ENCODE results near the gene FMO5. TPM values are rescaled to one million over a fixed set of nuclear protein-coding genes. Genes with fewer than 3 reads are reported as not detected.
"Not testable (repeated sequence)": the region's sequence is repeated elsewhere in the genome, so short reads cannot be mapped to it uniquely, and the experiment has no call there.

FMO5 gene
- total and polyA plus RNA-seq, 10 donors, result 2.8 to 13.4 (median 5.1) TPM

DNA sequence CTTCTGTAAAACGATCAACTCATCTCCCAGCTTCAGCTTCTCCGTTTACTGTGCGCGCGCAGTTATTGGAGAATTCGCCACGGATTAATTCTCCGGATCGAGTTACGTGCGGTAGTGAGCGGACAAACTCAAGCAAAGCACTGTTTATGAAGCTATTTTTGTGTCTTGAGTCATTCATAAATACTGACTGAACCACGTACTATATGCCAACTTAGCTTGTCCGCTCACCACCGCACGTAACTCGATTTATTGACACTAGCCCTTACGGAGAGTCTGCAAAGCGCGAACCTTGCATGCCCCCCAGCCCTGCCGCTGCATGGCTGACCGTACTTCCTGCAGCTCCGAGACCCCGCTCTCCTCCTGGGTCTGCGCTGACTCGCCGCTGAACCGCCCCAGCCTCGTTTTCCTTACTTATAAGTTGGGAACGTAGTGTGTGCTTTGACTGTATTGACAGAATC lies 18.1 kb upstream of the FMO5 start:
- WGBS, 5 donors, result 0 to 2% (median 0%) methylated on average over 30 of the region's 30 CpGs
- DNase-seq, result peak; percentile 84
- Histone ChIP-seq H3K36me3 (no peaks in the 10 kb centered on the region), H3K4me3 (peak overlapping the region; percentile 81 to 100 (median 99)), H3K27ac (peak overlapping the region; percentile 84 to 94 (median 90)), H3K4me1 (peaks cover 15 to 61% (median 49%) of the 10 kb centered on the region in 6 donors), H3K27me3 (replicated peaks in 1 of 7) (no peaks in the 10 kb centered on the region), H3K9me3 (no peaks in the 10 kb centered on the region)
- intact Hi-C loops (cut with DNase I; ENCODE audit: low total_unique reads), result loop anchor here (5.0 kb wide), 1 partner anchor 71 kb away; the partner anchor contains the start of gene PRKAB2
- TF ChIP-seq POLR2AphosphoS5 (IDR thresholded peaks at IDR 0.05) (no peak), POLR2A (IDR thresholded peaks at IDR 0.05) (no peak)
- TF ChIP-seq, protein P1, sequence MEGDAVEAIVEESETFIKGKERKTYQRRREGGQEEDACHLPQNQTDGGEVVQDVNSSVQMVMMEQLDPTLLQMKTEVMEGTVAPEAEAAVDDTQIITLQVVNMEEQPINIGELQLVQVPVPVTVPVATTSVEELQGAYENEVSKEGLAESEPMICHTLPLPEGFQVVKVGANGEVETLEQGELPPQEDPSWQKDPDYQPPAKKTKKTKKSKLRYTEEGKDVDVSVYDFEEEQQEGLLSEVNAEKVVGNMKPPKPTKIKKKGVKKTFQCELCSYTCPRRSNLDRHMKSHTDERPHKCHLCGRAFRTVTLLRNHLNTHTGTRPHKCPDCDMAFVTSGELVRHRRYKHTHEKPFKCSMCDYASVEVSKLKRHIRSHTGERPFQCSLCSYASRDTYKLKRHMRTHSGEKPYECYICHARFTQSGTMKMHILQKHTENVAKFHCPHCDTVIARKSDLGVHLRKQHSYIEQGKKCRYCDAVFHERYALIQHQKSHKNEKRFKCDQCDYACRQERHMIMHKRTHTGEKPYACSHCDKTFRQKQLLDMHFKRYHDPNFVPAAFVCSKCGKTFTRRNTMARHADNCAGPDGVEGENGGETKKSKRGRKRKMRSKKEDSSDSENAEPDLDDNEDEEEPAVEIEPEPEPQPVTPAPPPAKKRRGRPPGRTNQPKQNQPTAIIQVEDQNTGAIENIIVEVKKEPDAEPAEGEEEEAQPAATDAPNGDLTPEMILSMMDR (IDR thresholded peaks at IDR 0.05 in 8 of 11, conservative IDR thresholded peaks at IDR 0.05 in 3 of 11), result no peak

DNA sequence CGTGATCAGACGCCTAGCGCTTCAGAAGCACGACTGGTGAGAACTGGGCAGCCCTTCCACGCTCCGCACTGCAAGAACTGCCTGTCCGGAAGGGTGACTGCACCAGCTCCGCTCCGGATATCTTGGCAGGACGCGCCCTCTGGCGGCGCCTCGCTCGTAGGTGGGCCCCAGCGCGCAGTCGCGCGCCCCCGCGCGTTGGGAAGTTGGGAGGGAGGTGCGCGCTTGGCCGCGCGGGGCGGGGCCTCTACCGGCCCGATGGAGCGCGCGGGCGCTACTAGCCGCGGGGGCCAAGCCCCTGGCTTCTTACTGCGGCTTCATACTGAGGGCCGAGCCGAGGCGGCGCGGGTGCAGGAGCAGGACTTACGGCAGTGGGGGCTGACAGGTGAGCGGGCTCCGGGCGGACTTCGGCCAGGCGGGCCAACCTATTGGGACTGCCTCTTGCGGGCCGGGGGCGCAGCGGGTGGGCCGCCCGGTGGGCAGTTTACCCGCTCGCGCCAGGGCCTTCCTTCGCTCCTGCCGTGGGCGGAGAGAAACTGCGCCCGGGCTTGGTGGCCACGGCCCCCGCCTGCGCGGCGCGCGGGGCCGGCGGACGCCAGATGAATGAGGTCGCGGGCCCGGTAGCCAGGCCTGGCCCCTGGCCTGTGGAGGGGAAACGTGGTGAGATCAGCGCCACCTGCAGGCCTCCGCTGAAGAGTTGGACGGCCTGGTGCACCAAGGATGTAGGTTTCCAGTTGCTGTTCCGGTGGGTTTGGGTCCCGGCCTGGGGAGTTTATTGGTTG lies 17.5 kb upstream of the FMO5 start, which contains the start of gene CHD1L:
Gene CHD1L (plus strand): TSS at position 236 of the 779 bp plus-strand sequence. CDS start 20 bp downstream, at position 256.
- intact Hi-C loops (cut with DNase I; ENCODE audit: low total_unique reads), result loop anchor here (5.0 kb wide), 1 partner anchor 70 kb away; the partner anchor contains the start of gene PRKAB2
- TF ChIP-seq POLR2AphosphoS5 (IDR thresholded peaks at IDR 0.05), result peak; percentile 89 to 92 (median 92)
- TF ChIP-seq, protein P1 (IDR thresholded peaks at IDR 0.05 in 8 of 11, conservative IDR thresholded peaks at IDR 0.05 in 3 of 11), result peak; percentile 88 to 98 (median 94)
- TF ChIP-seq POLR2A (IDR thresholded peaks at IDR 0.05), result peak in 1 of 3 donors; percentile 10
- 0 to 1% (median 0%) methylated on average over 26 to 82 of the region's 82 CpGs for WGBS, 5 donors
- Histone ChIP-seq H3K9me3 (no peaks in the 10 kb centered on the region), H3K4me3 (peak within 1 kb of the TSS; percentile 81 to 100 (median 99)), H3K27me3 (replicated peaks in 1 of 7) (no peaks in the 10 kb centered on the region), H3K36me3 (no peaks in the 10 kb centered on the region), H3K4me1 (peaks cover 15 to 55% (median 45%) of the 10 kb centered on the region in 6 donors), H3K27ac (peak within 1 kb of the TSS; percentile 84 to 94 (median 90))
- DNase-seq, result peak; percentile 99

DNA sequence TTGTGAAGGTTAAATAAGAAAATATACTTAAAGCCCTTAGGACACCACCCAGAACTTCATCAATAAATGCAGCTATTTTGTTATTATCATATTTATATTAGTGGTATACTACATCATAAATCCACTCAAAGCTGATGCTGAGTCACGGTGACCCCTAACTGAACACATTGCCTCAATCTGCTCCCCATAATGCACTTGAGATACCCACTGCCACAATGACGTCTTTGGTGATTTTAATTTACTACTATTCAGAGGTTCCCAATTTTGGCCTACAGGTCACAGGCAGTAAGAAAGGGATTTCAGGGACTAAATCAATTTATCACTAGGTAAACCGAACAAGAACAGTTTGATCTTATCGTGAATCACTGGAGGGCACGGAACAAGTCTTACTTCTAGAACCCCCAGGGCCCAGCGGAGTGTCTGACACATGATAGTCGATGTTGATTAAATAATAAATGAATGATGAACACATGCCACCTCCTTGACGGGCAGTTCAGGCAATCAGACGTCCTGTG lies 16.9 kb upstream of the FMO5 start:
- peak overlapping the region in 7 of 8 donors; percentile 81 to 100 (median 99) for H3K4me3 ChIP-seq
- H3K27ac ChIP-seq, result peak overlapping the region; percentile 84 to 94 (median 90)
- intact Hi-C loops (cut with DNase I; ENCODE audit: low total_unique reads), result loop anchor here (5.0 kb wide), 1 partner anchor 70 kb away; the partner anchor contains the start of gene PRKAB2
- peaks cover 0 to under 1% (median 0%) of the 10 kb centered on the region in 8 donors for H3K9me3 ChIP-seq
- peaks cover 9 to 49% (median 38%) of the 10 kb centered on the region in 6 donors for H3K4me1 ChIP-seq
- no peaks in the 10 kb centered on the region for H3K27me3 ChIP-seq (replicated peaks in 1 of 7)
- 14 to 30% (median 24%) methylated on average over 9 of the region's 9 CpGs for WGBS, 5 donors
- TF ChIP-seq POLR2AphosphoS5 (IDR thresholded peaks at IDR 0.05) (no peak), POLR2A (IDR thresholded peaks at IDR 0.05) (no peak)
- TF ChIP-seq, protein P1 (IDR thresholded peaks at IDR 0.05 in 8 of 11, conservative IDR thresholded peaks at IDR 0.05 in 3 of 11), result no peak
- H3K36me3 ChIP-seq, result no peaks in the 10 kb centered on the region
- DNase-seq, result no peak

DNA sequence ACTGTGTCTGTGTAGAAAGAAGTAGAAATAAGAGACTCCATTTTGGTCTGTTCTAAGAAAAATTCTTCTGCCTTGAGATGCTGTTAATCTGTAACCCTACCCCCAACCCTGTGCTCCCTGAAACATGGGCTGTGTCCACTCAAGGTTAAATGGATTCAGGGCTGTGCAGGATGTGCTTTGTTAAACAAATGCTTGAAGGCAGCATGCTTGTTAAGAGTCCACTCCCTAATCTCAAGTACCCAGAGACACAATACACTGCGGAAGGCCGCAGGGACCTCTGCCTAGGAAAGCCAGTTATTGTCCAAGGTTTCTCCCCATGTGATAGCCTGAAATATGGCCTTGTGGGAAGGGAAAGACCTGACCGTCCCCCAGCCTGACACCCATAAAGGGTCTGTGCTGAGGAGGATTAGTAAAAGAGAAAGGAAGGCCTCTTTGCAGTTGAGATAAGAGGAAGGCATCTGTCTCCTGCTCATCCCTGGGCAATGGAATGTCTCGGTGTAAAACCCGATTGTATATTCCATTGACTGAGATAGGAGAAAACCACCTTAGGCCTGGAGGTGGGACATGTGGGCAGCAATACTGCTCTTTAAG lies 15.1 kb upstream of the FMO5 start:
- Histone ChIP-seq H3K9me3 (peaks cover 0 to 12% (median 0%) of the 10 kb centered on the region in 8 donors), H3K27ac (peak overlapping the region in 1 of 8 donors; percentile 5), H3K4me1 (peaks cover 8 to 31% (median 25%) of the 10 kb centered on the region in 6 donors)
- WGBS, 5 donors, result 73 to 94% (median 77%) methylated on average over 5 of the region's 5 CpGs
- intact Hi-C loops (cut with DNase I; ENCODE audit: low total_unique reads), result loop anchor here (5.0 kb wide), 1 partner anchor 68 kb away; the partner anchor contains the start of gene PRKAB2
- H3K4me3 ChIP-seq; DNase-seq; H3K27me3 ChIP-seq (replicated peaks in 1 of 7); H3K36me3 ChIP-seq: not testable (repeated sequence)

All from spleen (tissue), 11 donors.